Measurements from ENCODE around the gene NAT14. TPM values are rescaled to one million over a fixed set of nuclear protein-coding genes. Genes with fewer than 3 reads are reported as not detected.

NAT14 gene
- total RNA-seq, 2 experiments from 2014 or later = 10.5 to 14.7 TPM

DNA sequence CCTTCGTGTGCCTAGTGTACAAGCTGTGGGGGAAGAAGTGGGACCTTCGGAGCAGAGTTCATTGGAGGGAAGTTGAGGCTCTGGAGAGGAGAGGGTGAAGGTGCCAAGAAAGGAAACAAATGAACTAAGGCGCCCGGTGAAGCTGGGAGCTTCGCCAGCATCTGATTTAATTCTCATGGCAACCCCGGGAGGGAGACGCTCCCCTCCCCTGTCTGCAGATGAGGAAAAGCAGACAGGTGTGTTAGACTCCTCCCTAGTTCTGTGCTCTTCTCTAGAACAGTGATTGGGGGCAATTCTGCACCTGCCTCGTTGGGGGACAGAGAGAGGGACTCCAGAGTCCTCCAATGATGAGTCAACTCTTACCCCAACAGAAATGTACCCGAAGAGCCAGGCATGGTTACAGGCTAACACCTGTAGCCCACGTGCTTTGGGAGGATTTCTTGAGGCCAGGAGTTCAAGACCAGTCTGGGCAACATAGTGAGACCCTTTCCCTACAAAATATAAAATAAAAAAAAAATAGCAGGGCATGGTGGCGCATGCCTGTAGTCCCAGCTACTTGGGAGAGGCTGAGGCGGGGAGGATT is 7.5 kb downstream of the NAT14 start:
- POLR2A ChIA-PET = no interaction called here

DNA sequence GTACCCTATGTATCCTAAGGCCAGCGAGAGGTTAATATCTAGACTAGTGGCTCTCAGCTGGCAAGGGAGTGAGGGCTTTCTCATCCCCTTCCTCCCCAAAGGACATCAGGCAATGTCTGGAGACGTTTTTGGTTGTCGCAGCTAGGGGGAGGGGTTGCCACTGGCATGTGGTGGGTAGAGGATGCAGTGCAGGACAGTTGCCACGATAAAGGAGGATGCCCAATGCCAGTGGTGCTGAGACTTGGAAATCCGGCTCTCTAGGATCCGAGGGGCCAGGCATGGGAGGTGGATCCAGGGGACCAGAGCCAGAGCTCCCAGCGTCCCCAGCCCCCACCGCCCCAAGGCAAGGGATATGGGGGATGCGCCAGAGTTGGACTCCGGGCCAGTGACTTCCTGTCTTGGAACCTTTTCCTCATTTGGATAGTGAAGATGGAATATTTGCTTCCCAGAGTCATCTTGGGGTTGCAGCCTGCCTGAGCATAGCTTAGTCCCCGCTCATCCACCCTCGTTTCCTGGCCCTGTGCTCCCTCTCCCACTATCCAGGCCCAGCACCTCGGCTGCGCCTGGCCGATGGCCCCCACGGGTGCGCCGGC is 8.2 kb downstream of the NAT14 start:
- ATAC-seq (ENCODE audit: poor library complexity) = no peak
- Histone ChIP-seq H3K4me3 (ENCODE audit: low read length) (no peak overlapping the region), H3K27ac (ENCODE audit: low read depth in 1 of 2, low read length in 2 of 2) (no peak overlapping the region), H3K36me3 (ENCODE audit: insufficient read depth, low read length) (no peaks in the 10 kb centered on the region), H3K4me1 (ENCODE audit: insufficient read depth, low read length) (peaks cover 5% of the 10 kb centered on the region), H3K27me3 (ENCODE audit: control insufficient read depth in 1 of 2, insufficient read depth in 2 of 2, low read length in 2 of 2) (peaks cover 0 to 7% of the 10 kb centered on the region in 2 experiments), H3K9me3 (ENCODE audit: control insufficient read depth in 1 of 2, insufficient read depth in 1 of 2, low read length in 2 of 2) (no peaks in the 10 kb centered on the region)
- TF ChIP-seq, protein P1, sequence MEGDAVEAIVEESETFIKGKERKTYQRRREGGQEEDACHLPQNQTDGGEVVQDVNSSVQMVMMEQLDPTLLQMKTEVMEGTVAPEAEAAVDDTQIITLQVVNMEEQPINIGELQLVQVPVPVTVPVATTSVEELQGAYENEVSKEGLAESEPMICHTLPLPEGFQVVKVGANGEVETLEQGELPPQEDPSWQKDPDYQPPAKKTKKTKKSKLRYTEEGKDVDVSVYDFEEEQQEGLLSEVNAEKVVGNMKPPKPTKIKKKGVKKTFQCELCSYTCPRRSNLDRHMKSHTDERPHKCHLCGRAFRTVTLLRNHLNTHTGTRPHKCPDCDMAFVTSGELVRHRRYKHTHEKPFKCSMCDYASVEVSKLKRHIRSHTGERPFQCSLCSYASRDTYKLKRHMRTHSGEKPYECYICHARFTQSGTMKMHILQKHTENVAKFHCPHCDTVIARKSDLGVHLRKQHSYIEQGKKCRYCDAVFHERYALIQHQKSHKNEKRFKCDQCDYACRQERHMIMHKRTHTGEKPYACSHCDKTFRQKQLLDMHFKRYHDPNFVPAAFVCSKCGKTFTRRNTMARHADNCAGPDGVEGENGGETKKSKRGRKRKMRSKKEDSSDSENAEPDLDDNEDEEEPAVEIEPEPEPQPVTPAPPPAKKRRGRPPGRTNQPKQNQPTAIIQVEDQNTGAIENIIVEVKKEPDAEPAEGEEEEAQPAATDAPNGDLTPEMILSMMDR (IDR thresholded peaks at IDR 0.05) = no peak
- POLR2A ChIA-PET = interaction anchor here (0.6 kb wide), 1 partner anchor 352 kb away, joined by 3 read pairs; no protein-coding TSS in a partner anchor
- Mint-ChIP-seq H3K4me3 (no peak overlapping the region), H3K27ac (no peak overlapping the region), H3K27me3 (no peaks in the 10 kb centered on the region), H3K36me3 (ENCODE audit: low read depth) (no peaks in the 10 kb centered on the region), H3K4me1 (ENCODE audit: low read depth) (no peaks in the 10 kb centered on the region), H3K9me3 (no peaks in the 10 kb centered on the region)
- intact Hi-C loops (cut with DNase I, micrococcal nuclease) = no loop called here
- no peak for DNase-seq
- CTCF ChIA-PET = no interaction called here

More for the DNA sequence above, 7.5 kb downstream of the NAT14 start:
- Histone ChIP-seq H3K4me3 (ENCODE audit: low read length) (no peak overlapping the region), H3K9me3 (ENCODE audit: control insufficient read depth in 1 of 2, insufficient read depth in 1 of 2, low read length in 2 of 2) (no peaks in the 10 kb centered on the region), H3K36me3 (ENCODE audit: insufficient read depth, low read length) (no peaks in the 10 kb centered on the region), H3K27me3 (ENCODE audit: control insufficient read depth in 1 of 2, insufficient read depth in 2 of 2, low read length in 2 of 2) (peaks cover 0 to 7% of the 10 kb centered on the region in 2 experiments), H3K4me1 (ENCODE audit: insufficient read depth, low read length) (peaks cover 5% of the 10 kb centered on the region), H3K27ac (ENCODE audit: low read depth in 1 of 2, low read length in 2 of 2) (no peak overlapping the region)
- no peak for DNase-seq
- no peaks in the 10 kb centered on the region for H3K27me3 Mint-ChIP-seq
- no peak overlapping the region for H3K27ac Mint-ChIP-seq
- H3K4me1 Mint-ChIP-seq (ENCODE audit: low read depth) = no peaks in the 10 kb centered on the region
- CTCF ChIA-PET = no interaction called here
- H3K36me3 Mint-ChIP-seq (ENCODE audit: low read depth) = no peaks in the 10 kb centered on the region
- TF ChIP-seq, protein P1 (IDR thresholded peaks at IDR 0.05) = no peak
- no peaks in the 10 kb centered on the region for H3K9me3 Mint-ChIP-seq
- no peak for ATAC-seq (ENCODE audit: poor library complexity)
- no peak overlapping the region for H3K4me3 Mint-ChIP-seq
- intact Hi-C loops (cut with DNase I, micrococcal nuclease) = no loop called here

DNA sequence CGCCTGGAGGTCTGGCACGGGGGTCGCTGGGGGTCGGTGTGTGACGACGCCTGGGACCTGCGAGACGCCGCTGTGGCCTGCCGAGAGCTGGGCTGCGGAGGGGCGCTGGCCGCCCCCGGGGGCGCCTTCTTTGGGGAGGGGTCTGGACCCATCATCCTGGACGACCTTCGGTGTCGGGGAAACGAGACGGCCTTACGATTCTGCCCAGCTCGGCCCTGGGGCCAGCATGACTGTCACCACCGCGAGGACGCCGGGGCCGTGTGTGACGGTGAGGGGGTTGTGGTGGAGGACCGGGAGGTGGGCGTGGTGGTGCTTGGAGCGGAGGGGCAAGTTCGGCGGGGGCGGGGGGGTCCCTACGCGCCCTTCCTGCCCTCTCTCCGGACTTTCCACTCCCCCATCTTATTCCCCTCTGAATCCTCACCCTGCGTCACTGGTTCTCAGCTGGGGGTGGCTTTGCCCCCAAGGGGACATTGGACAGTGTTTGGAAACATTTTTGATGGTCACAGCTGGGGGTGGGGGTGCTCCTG is 8.7 kb downstream of the NAT14 start:
- Histone ChIP-seq H3K4me1 (ENCODE audit: insufficient read depth, low read length) (peaks cover 5% of the 10 kb centered on the region), H3K36me3 (ENCODE audit: insufficient read depth, low read length) (no peaks in the 10 kb centered on the region), H3K9me3 (ENCODE audit: control insufficient read depth in 1 of 2, insufficient read depth in 1 of 2, low read length in 2 of 2) (no peaks in the 10 kb centered on the region), H3K4me3 (ENCODE audit: low read length) (no peak overlapping the region), H3K27ac (ENCODE audit: low read depth in 1 of 2, low read length in 2 of 2) (no peak overlapping the region), H3K27me3 (ENCODE audit: control insufficient read depth in 1 of 2, insufficient read depth in 2 of 2, low read length in 2 of 2) (peaks cover 0 to 5% of the 10 kb centered on the region in 2 experiments)
- peak in 1 of 14 experiments; percentile 19 for DNase-seq
- Mint-ChIP-seq H3K36me3 (ENCODE audit: low read depth) (no peaks in the 10 kb centered on the region), H3K9me3 (no peaks in the 10 kb centered on the region), H3K27me3 (no peaks in the 10 kb centered on the region), H3K27ac (no peak overlapping the region), H3K4me1 (ENCODE audit: low read depth) (no peaks in the 10 kb centered on the region), H3K4me3 (no peak overlapping the region)
- ChIA-PET POLR2A (interaction anchor here (0.6 kb wide), 1 partner anchor 352 kb away, joined by 3 read pairs; no protein-coding TSS in a partner anchor), CTCF (no interaction called here)
- intact Hi-C loops (cut with DNase I, micrococcal nuclease) = no loop called here
- TF ChIP-seq, protein P1 (IDR thresholded peaks at IDR 0.05) = no peak
- no peak for ATAC-seq (ENCODE audit: poor library complexity)
